HG03175 (cell line): ENCODE data around the gene SLC2A9.
"Not testable (repeated sequence)": the region's sequence is repeated elsewhere in the genome, so short reads cannot be mapped to it uniquely, and the experiment has no call there.

ENCODE experiments used
- ATAC-seq: cut with Tn5 transposase; IDR thresholded peaks from one replicate; pipeline ENCODE4 v1.9.1; 2021; ENCODE audit warnings: mild to moderate bottlenecking, moderate library complexity; ENCODE audit not compliant: unreplicated experiment

SLC2A9 gene

GRCh38 chr4:9933956-9934355 is 87.3 kb downstream of the SLC2A9 start:
- no peak for ATAC-seq

GRCh38 chr4:9933184-9933583 is 88.1 kb downstream of the SLC2A9 start:
- ATAC-seq: no peak

GRCh38 chr4:9932771-9933170 is 88.5 kb downstream of the SLC2A9 start:
- ATAC-seq: no peak

- no peak for ATAC-seq
Measured at GRCh38 chr4:9931146-9931545, 90.2 kb downstream of the SLC2A9 start.

GRCh38 chr4:9929111-9929510 is 92.2 kb downstream of the SLC2A9 start:
- ATAC-seq: no peak

GRCh38 chr4:9927341-9928007 is 93.8 kb downstream of the SLC2A9 start:
- ATAC-seq: no peak

GRCh38 chr4:9926586-9926985 is 94.7 kb downstream of the SLC2A9 start:
- ATAC-seq: no peak

GRCh38 chr4:9925750-9926439 is 95.4 kb downstream of the SLC2A9 start:
- no peak for ATAC-seq

GRCh38 chr4:9924750-9925149 is 96.5 kb downstream of the SLC2A9 start:
- ATAC-seq: no peak

GRCh38 chr4:9923195-9923812 is 98.0 kb downstream of the SLC2A9 start:
- no peak for ATAC-seq

- ATAC-seq: no peak
Measured at GRCh38 chr4:9921326-9921725, 100.0 kb downstream of the SLC2A9 start.

GRCh38 chr4:9920029-9920428 is 101.3 kb downstream of the SLC2A9 start:
- no peak for ATAC-seq

- ATAC-seq: no peak
Measured at GRCh38 chr4:9919047-9919446, 102.2 kb downstream of the SLC2A9 start.

GRCh38 chr4:9918484-9918883 is 102.8 kb downstream of the SLC2A9 start:
- no peak for ATAC-seq

GRCh38 chr4:9916937-9917336 is 104.4 kb downstream of the SLC2A9 start:
- no peak for ATAC-seq

- ATAC-seq: no peak
Measured at GRCh38 chr4:9916346-9916745, 105.0 kb downstream of the SLC2A9 start.

GRCh38 chr4:9913846-9914245 is 107.5 kb downstream of the SLC2A9 start:
- no peak for ATAC-seq

- ATAC-seq: no peak
Measured at GRCh38 chr4:9906996-9907395, 114.3 kb downstream of the SLC2A9 start.

- no peak for ATAC-seq
Measured at GRCh38 chr4:9904976-9905587, 116.2 kb downstream of the SLC2A9 start.

GRCh38 chr4:9903317-9903716 is 118.0 kb downstream of the SLC2A9 start:
- ATAC-seq: no peak

GRCh38 chr4:9901257-9901656 is 120.0 kb downstream of the SLC2A9 start:
- no peak for ATAC-seq

GRCh38 chr4:9900633-9901032 is 120.7 kb downstream of the SLC2A9 start:
- ATAC-seq: not testable (repeated sequence)
